GM10248 (cell line): Measurements from ENCODE around the gene CRIM1.

Source experiments
- CTCF ChIA-PET: fragments of 300-600 bp; sonication (Branson Sonifier 250); formaldehyde crosslinking; extraction: SDS; loops from one replicate; lab custom pipeline; 2021; ENCODE audit warnings: antibody characterized with exemption; lab: Yijun Ruan, JAX
- POLR2A ChIA-PET: fragments of 350-650 bp; sonication (Branson Sonifier 250); formaldehyde crosslinking; extraction: SDS; loops from one replicate; lab custom pipeline; 2020; ENCODE audit warnings: antibody characterized with exemption; lab: Yijun Ruan, JAX
- DNase-seq: peaks from one replicate; pipeline ENCODE4 v3.0.0; 2012; ENCODE audit errors: extremely low spot score
- CTCF ChIP-seq: IDR thresholded peaks from 2 replicates; pipeline ENCODE4 v1.5.1; 2012; ENCODE audit warnings: mild to moderate bottlenecking, low read depth; ENCODE audit errors: extremely low read depth, missing control alignments, control extremely low read depth

CRIM1 gene

GRCh38 chr2:36579297-36579664 lies 223.7 kb downstream of the CRIM1 start:
- no peak for TF ChIP-seq CTCF
- POLR2A ChIA-PET, result no interaction called here
- CTCF ChIA-PET, result no interaction called here
- no peak for DNase-seq

- DNase-seq, result no peak
- TF ChIP-seq CTCF, result no peak
- CTCF ChIA-PET, result no interaction called here
- POLR2A ChIA-PET, result no interaction called here
Measured at GRCh38 chr2:36582538-36582937, 227.0 kb downstream of the CRIM1 start.

DNA sequence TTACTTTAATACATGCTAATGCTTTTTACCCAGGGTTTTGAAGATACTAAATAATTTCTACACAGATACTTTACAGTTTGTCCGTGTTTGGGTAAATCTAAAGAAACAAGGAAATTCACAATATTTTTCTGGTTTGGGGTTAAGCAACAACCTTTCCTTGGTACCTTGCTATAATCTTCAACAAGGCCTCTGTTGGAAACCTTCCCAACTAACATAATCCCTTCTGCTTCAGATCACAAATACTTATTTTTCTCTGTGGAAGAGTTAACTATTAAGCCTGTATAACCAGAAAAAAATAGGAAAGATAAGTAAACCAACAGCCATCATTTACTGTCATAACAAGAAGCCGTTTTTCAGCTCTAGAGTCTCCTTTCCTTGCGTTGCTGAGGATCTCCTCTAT lies 227.4 kb downstream of the CRIM1 start:
- DNase-seq, result no peak
- POLR2A ChIA-PET, result no interaction called here
- CTCF ChIA-PET, result no interaction called here
- TF ChIP-seq CTCF, result no peak

DNA sequence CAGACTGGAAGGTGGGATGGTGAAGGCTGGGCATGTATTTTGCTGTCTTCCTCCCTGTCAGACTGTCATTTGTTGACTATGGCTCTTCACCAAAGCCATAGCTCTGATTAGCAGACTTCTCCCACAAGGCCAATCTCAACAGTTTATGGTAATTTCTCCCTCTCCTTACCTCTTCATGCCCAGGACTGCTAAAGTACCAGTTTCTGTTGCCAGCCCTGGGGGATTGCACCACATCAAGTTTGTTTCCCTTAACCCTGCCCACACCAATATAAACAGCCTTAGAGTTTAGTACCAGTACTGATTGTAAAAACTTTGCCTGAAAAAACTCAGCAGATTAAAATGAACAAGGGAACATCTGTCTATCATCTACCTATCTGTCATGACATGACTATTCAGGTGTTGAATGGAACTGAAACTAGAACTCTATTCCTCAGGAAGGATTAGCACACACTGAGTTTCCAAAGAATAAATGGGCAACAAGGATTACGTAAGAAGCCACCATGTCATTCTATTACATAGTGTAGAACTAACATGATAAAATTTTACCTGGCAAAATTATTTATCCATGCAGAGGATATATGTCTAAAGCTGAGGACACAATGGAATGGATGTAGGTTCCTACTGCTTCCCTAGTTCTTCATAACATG lies 228.7 kb downstream of the CRIM1 start:
- no peak for TF ChIP-seq CTCF
- POLR2A ChIA-PET, result no interaction called here
- DNase-seq, result no peak
- CTCF ChIA-PET, result interaction anchor here (1.1 to 1.3 kb wide), 2 partner anchors 25 to 32 kb away, joined by 3 read pairs; no protein-coding TSS in a partner anchor

DNA sequence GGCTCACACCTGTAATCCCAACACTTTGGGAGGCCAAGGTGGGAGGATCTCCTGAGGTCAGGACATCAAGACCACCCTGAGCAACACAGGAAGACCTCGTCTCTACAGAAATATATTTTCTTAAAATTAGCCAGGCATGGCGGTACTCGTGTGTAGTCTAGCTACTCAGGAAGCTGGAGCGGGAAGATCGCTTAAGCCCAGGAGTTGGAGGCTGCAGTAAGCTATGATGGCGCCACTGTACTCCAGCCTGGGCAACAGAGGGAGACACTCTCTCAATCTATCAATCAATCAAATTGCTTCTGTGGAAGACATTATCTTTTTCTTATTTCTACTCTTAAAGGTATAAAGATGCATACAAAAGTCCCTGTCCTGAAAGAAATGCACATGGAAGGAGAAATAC lies 231.1 kb downstream of the CRIM1 start:
- CTCF ChIA-PET, result interaction anchor here (0.9 kb wide), 1 partner anchor 30 kb away, joined by 3 read pairs; no protein-coding TSS in a partner anchor
- no peak for TF ChIP-seq CTCF
- POLR2A ChIA-PET, result no interaction called here
- DNase-seq, result no peak

DNA sequence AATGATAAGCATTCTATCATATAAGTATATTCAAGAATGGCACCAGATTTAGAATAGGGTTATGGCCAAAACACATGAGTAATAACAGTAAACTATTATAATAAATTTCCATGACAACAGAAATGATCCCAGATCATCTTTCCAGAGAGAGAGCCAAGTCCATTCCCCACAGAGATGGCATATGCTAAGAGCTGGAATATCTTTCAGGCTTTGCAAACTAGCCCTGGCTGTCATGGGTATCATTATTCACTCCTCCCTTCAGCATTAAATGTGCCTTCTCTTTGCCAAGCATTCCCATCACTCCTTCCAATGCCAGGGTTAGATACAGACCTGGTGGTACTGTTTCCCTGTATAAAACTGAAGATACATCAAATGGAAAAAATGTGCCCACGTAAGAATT lies 231.5 kb downstream of the CRIM1 start:
- no peak for TF ChIP-seq CTCF
- POLR2A ChIA-PET, result no interaction called here
- no peak for DNase-seq
- CTCF ChIA-PET, result interaction anchor here (0.9 kb wide), 1 partner anchor 31 kb away, joined by 3 read pairs; no protein-coding TSS in a partner anchor
